ENCODE data around the gene PTPN14.

The PTPN14 gene

DNA sequence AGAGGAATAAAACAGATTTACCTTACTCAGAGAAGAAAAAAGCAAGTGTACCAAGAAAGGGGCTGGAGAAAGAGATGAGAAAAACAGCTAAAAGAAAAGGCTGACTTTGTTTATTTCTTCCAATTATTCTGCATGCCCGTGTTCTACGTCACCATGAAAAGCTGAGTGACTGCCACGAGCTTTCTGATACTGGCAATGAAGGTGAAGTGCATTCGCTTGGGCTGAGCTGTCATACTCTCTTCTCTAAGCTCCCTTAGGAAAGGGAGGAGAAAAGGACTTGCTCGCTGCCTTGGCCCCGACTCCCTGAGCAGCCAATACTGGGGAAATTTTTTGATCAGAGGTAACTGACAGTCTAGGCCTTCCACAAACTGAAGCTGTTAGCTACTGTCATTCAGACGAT is 165.1 kb downstream of the PTPN14 start:
- DNase-seq = no peak

GRCh38 chr1:214385428-214385827 is 166.0 kb downstream of the PTPN14 start:
- DNase-seq = no peak

- DNase-seq = no peak
Observed at GRCh38 chr1:214384373-214385079, 166.9 kb downstream of the PTPN14 start.

DNA sequence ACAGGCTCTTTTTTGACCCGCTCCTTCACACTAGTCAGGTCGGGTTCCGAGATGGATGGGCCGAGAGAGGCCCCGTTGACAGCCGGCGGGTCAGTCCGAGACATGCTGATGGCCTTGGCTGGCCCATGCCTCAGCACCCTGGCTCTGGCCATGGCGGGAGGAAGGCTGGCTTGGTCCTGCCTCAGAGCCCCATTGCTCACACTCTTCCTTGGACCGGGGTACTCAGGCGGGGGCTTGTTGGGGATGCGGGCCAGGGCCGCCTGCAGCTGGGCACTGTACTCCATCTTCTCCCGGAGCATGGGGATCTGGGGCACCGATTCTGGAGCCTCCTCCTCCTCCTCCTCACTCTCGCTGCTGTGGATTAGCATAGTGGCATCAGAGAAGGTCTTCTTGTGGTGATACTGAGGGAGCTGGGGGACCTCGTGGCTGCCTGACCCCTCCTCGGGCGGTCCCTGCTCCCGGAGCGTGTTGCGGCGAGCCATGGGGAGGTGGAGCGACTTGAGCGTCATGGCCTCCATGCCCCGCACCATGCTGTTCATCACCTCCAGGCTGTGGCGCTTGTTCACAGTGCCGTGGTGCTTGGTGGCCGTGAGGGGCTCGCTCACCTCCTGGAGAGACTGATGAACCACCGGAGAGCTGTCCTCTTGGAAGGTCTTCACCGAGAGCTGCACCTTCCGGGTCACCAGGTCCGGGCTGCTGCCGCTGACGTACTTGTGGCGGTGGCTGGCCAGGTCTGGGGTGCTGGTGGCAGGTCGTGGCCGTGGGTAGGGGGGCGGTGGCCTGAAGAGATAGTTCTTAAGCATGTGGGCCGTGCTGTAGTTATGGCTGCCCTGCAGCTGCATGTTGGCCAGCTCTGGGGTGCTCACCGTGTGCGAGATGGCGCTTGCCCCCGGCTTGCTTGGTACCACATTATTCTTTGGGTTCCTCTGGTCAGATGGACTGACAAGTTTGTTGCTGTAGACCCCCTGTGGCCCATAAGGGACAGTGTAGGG is 167.7 kb downstream of the PTPN14 start:
- DNase-seq = no peak

DNA sequence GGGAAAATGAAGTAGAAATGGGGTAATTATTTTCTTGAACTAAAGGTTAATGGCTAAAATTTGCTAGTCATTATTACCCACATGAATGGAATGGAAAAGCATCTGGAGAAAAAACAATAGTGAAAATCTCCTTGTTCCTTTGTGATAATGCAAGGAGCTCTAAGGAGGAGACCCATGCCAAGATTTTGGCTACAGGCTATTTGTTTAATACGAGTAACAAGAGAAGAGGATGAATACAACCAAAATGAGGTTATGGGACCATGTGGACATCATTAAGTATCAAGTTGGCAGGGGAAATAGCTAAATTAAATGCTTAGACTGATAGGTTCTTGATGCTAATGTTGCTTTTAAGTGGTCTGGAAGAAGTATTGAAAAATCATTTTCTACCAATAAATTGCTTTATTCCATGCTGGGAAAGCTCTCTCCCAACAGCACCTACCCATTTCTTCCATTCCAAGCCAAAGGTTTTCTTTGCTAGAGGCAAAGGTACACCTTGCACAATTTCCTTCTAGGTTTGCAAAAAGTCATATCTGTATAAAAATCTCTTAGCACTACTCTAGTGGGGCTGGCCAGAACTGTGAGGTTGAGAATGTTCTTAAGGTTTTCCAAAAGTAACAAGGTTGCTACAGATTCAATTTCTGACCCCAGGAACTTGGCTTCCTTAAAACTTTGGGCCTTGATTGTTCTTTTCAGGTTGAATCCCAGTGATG is 170.3 kb downstream of the PTPN14 start:
- no peak for DNase-seq

GRCh38 chr1:214380396-214380795 is 171.0 kb downstream of the PTPN14 start:
- no peak for DNase-seq

GRCh38 chr1:214379236-214379970 is 172.0 kb downstream of the PTPN14 start:
- DNase-seq = no peak

GRCh38 chr1:214378492-214378891 is 172.9 kb downstream of the PTPN14 start:
- no peak for DNase-seq

DNA sequence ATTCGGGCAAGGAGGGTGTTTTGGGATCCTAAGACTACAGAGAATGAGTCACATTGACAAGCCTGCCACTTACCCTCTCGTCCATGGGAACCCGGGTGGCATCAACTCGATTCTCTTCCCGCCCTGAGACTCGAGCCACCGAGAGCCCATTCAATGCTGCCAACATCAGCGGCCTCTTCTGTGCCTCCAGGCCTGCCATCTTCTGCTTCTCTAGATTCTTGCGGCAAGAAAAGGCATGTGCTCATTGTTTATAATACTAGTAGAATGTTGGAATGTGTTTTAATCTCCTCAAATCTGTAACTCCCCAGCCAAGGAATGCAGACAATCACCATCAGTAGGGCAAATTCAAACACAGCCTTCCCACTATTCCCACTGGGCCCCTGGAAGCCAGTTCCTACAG is 173.5 kb downstream of the PTPN14 start:
- no peak for DNase-seq

- no peak for DNase-seq
Observed at GRCh38 chr1:214377485-214377884, 173.9 kb downstream of the PTPN14 start.

DNA sequence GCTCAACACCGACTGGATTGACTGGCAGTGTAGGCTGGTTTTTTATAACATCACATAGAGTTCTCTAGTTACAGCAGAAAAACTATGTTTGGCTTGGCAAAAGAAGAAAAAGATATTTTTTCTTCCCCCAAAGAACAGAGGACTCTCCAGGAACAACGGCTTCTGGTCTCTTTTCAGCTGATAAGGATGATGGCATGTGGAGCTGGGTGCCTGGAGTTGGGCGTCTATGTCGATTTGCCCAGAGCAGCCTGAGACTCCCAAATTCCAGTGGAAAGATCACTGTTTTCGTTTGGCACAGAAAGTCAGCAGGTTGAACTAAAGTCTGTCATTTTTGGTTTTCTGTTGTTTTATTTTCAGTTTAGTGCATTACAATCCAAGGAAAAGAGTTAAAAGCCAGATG is 179.3 kb downstream of the PTPN14 start:
- no peak for DNase-seq

GRCh38 chr1:214370615-214371014 is 180.8 kb downstream of the PTPN14 start:
- DNase-seq = no peak

DNA sequence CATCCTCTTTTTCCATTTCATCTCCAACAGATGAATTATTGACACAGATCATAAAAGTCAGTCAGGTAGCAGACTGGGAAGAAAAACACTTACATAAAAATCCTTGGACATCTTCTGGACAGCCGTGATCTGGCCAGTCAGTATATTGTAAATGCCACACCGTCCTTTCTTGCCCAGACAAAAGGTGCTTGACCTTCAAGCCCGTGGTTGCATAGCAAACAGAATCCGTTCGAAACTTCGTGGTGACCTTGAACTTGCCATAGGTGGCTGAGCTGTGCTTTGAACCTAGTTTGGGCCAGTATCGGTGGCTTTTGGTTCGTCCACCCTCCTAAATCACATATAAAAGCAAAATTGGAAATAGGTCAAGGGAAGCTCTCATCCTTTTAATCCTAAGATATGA is 182.0 kb downstream of the PTPN14 start:
- DNase-seq = no peak

DNA sequence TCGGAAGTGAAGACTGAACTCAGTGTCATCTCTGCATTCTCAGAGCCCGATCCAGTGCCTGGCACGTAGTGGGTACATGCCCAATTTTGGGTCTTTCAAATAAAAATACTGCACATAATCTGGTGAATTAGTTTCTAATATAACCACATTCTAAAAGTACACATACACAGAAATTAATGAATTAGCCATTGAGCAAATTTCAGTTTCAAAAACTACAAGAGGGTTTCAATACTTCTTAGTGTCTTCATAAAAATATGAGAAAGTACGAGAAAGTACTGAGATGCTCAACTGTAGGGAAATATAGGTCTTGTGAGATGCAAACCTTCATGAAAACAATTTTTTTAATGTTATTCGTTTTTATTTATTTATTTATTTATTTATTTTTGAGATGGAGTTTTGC is 183.6 kb downstream of the PTPN14 start:
- DNase-seq = no peak

GRCh38 chr1:214364786-214365295 is 186.6 kb downstream of the PTPN14 start:
- no peak for DNase-seq

DNA sequence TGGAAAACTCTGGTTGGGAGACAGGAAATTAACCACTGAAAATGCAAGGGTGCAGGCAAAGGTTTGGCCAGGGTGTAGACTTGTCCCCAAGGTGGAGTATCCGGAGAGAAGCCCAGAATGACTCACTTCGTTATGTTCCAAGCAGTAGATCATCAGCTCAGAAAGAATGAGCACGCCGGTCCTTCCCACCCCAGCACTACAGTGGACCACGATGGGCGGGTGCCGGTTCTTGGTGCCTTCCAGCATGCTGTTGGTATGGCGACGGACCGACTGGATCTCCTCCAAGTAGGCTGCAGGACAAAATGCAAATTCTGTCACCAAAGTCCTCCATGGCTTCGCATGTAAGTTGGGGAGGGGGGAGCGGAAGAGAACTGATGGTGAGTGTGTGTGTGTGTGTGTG is 187.0 kb downstream of the PTPN14 start:
- DNase-seq = no peak

GRCh38 chr1:214363386-214363785 is 188.0 kb downstream of the PTPN14 start:
- no peak for DNase-seq

- peak; percentile 33 for DNase-seq
Observed at GRCh38 chr1:214362188-214362882, 189.1 kb downstream of the PTPN14 start.

DNA sequence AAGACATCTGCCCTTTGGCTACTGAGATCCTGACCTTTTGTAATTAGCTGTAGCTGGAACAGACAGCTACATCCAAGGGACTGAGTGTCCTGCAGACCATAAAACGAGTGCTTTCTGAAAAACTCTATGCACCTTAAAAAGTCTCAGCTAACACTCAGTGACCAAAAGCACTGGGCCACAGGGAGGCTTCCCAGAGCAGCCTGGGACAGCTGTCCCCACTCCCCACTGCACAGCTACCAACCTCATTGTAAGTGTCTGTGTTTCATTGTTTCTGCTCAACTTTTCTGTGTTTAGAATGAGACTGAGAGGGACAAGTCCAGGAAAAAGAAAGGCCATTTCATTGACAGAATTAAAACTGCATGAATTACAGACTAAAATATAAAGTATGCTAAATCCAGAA is 189.8 kb downstream of the PTPN14 start:
- no peak for DNase-seq

GRCh38 chr1:214360525-214361164 is 190.8 kb downstream of the PTPN14 start:
- DNase-seq = no peak

- DNase-seq = no peak
Observed at GRCh38 chr1:214360116-214360515, 191.3 kb downstream of the PTPN14 start.

Measured in midbrain (tissue), 1 donor.